HG02763 (cell line): Measurements from ENCODE around the gene KRTAP1-4.
"Not testable (repeated sequence)": the region's sequence is repeated elsewhere in the genome, so short reads cannot be mapped to it uniquely, and the experiment has no call there.

Source experiments
- ATAC-seq: cut with Tn5 transposase; IDR thresholded peaks from one replicate; pipeline ENCODE4 v1.9.1; 2021; ENCODE audit warnings: mild to moderate bottlenecking, moderate library complexity; ENCODE audit not compliant: unreplicated experiment

KRTAP1-4 gene

DNA sequence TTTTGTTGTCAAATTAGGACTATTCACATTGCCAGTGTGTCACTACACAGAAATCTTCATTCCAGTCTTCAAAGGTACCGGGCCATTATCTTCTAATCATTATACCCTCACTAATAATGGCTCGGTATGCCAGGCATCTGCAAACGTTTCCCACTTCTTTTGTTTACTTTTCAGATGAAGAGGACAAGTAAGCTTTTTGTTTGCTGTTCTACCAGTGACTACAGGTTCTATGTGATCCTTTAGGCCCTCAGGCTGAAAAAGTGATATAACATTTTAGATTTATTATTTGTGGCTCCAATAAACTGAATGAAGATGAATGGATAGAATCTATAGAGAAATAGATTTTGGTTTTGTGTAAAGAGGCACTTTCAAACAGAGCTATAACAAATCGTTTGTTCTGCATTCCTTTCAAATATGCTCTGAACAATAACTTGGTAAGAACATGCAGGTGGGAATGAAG lies 20.7 kb downstream of the KRTAP1-4 start:
- no peak for ATAC-seq

DNA sequence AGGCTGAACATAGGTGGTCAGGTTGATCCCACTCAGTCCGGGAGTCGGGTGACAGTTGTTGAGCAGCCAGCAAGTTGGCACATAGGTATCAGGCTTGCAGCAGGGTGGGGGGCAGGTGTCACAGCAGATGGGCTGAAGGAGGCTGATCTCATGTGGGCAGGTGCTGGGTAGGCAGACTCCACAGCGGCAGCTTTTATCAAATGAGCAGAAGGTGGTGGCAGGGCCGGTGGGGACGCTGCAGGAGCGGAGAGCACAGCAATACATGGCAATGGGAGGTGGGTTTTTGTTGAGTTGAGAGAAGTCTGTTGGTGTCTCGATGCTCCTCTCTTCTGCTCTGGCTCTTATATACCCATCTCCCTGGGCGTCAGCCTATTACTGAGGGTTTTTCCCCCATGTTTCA lies 21.2 kb downstream of the KRTAP1-4 start, which contains the start of gene KRTAP3-1:
KRTAP3-1 (minus strand) TSS at position 318 of the 400 bp plus-strand sequence; CDS start at position 264, 54 bp downstream.
- no peak for ATAC-seq

DNA sequence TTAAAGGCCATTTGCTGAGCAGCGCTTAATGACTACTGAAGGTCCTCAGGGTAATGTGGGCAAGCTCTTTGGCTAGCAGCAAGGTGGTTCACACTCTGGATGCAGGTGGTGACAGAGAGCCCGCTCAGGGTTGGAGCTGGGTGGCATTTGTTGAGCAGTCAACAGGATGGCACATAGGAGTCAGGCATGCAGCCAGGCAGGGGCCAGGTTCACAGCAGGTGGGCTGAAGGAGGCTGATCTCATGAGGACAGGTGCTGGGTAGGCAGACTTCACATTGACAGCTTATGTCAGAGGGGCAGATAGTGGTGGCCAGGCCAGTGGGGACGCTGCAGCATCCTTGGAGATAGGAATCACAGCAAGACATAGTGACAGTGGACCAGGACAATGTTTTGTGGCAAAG lies 25.6 kb downstream of the KRTAP1-4 start:
- ATAC-seq = no peak

DNA sequence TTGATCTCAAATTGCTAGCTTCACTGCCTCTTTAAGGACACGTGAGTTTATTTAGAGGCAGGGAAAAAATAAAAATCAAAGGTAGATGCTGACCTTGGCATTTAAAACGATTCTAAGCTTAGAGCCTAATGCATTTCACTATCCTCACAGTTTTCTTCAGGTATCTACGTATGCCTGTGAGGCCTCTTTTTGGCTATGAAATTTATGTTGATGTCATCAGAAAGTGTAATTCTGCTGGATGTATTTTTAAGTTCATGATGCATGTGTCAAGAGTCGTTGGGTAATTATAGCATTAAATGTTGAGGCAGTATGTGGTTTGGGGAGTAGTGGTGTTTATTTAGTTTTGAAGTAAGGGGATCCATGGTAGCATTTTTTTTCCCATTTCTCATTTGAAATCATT lies 26.1 kb downstream of the KRTAP1-4 start:
- no peak for ATAC-seq

DNA sequence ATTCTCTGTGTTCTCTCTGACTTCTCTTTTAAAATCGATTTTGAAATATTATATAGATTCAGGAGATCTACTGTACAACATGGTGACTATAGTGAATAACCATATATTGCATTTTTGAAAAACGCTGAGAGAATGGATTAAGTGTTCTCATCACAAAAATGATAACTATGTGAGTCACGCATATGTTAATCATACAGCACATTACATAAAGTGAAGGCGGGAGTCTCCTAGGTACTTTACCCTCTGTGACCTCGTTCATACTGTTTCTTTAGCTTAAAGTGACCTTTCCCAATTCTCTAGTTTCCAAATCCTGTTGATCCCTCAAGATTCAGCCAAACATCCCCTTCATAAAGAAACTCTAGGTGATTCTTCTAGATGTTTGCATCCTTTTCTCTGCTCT lies 27.2 kb downstream of the KRTAP1-4 start:
- ATAC-seq = no peak

DNA sequence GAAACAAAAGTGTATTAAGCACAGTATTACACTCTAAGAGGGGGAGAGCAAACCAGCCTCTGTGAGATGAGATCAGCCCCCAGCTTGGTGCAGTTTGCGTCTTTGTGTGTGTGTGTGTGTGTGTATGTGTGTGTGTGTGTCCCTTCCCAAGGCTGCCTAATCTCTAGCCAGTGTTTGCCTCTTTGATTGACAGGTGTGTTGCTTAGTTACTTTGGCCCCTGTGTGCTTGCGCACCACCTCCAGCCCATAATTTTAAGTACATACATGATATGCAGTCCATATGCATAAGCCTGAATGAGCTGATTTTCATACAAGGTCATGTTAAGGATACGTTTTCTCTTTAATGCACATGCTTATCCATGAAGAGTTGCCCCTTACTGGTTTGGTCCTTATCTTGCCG lies 28.2 kb downstream of the KRTAP1-4 start:
- ATAC-seq = no peak

DNA sequence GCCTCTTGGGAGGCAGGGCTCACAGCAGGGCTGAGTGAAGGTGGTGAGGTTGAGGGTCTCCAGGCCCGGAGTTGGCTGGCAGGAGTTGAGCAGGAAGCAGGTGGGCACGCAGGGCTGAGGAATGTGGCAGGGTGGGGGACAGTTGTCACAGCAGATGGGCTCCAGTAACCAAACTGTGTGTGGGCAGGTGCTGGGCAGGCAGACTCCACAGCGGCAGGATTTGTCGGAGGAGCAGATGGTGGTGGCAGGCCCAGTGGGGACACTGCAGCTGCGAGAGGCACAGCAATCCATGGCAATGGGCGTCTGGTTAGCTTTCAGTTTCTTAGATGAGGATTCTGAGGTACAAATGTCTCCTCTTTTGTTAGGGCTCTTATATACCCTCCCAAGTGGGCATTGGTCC lies 30.4 kb downstream of the KRTAP1-4 start, which contains the start of gene KRTAP3-2:
KRTAP3-2 (minus strand) TSS at position 344 of the 400 bp plus-strand sequence; CDS start at position 291, 53 bp downstream.
- not testable (repeated sequence) for ATAC-seq

DNA sequence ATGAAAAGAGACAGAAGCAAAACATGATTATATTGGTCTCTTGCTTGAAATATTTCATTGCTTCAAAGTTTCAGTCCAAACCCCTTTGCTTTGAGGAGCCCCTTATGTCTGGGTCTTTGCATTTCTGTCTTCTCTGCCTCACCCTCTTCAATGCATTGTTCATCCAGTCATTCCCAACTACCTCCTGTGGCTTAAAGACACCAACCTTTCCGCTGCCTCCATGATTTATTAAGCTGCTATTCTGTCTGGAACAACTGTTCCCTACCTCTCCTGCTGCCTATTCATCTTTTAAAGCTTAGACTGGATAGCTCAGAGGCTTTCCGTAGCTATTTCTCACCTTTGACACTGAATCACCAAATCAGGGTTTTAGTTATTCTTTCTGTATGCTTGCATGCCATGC lies 32.6 kb downstream of the KRTAP1-4 start:
- no peak for ATAC-seq

DNA sequence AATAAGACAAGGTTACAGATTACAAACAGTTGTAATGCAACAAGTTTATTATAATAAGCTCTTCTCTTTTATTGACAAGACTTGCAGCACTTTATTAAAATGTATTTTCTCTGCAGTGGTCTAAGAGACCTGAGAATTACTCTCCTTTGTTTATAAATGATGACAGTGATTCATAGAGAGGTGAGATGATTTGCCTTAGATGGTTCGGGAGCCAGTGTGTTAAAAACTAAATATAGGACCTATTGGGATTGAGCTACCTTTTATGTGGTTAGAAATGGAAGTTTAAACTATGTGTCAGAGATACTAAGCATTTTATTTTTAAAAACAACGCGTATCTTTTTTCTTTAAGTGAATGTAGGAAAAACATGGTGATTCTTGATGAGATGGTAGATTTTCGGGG lies 33.2 kb downstream of the KRTAP1-4 start:
- no peak for ATAC-seq

DNA sequence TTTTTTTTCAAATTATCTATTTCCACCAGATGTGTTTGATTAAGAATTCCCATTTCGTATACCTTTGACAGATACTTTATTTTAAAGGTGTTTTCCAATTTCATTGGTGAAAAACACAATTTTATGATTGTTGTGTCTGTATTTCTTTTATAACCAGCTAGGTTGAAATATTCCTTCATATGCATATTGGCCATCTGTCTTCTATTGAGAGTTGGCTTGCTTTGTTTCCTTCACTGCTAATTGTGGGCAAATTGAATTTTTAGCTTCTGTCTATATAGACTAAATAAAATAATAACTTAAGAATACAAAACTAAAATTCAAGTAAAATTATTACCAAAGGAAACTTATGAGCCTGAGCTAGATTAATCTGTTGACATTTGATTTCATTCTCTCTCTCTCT lies 34.9 kb downstream of the KRTAP1-4 start:
- no peak for ATAC-seq

DNA sequence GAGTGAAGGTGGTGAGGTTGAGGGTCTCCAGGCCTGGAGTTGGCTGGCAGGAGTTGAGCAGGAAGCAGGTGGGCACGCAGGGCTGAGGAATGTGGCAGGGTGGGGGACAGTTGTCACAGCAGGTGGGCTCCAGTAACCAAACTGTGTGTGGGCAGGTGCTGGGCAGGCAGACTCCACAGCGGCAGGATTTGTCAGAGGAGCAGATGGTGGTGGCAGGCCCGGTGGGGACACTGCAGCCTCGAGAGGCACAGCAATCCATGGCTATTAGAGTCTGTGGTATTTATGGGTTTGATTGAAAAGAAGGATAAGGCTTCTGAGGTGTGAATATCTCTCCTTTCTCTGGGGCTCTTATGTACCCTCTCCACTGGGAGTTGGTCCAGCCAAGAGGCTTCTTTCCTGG lies 36.2 kb downstream of the KRTAP1-4 start, which contains the start of gene KRTAP3-3:
KRTAP3-3 (minus strand) TSS at position 326 of the 400 bp plus-strand sequence; CDS start at position 259, 67 bp downstream.
- ATAC-seq = no peak

DNA sequence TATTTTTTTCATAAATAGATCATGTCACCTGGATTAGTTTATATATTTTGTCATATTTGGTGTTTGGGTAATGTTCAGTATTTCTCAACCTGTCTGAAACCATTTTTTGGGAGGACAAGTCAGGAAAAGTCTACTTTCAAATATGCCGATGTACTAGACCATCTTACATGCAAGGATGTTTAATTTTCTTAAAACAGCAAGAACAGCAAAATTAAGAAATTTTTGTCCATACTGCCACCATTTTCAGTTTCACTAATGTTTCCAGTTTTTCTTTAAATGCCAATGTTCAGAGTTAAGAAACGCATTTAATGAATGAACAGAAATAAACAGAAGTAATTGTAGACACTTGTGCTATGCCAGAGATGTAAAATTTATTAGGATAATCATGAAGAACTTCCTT lies 36.9 kb downstream of the KRTAP1-4 start:
- ATAC-seq = no peak

DNA sequence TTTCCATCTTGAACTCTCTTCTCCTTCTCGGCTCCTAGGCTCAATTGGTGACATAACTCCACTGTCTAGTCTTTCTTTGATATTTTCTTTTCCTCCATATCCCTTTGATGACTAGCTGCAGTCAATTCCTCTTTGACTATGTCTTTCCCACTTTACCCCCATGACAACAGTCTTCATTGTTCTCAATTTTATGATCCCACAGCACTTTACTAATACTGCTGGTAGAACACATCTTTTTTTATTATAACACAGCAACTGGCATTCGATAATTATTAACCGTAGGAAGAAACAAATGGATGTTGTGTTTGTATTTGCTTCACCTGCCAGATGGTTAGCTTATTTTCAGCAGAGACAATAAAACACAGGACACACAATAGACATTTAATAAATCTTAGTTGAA lies 37.3 kb downstream of the KRTAP1-4 start:
- ATAC-seq = no peak

DNA sequence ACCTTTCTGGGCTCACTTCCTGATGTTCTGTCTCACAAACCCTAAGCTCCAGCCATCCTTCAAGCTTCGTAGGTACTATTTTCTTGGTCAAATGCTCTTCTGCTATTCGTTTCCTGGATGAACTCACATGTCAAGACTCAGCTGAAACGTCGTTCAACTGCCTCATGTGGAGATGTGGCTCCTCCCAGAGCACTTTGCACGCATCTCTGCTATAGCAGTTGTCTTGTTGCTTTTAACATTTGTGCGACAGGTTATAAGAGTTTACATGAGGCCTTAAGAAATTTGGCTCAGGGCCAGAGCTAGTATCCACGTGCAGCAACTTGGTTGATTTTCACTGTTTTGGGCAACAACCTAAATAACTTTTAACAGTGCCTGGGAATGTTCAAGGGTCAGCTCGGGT lies 43.1 kb downstream of the KRTAP1-4 start:
- ATAC-seq = no peak

DNA sequence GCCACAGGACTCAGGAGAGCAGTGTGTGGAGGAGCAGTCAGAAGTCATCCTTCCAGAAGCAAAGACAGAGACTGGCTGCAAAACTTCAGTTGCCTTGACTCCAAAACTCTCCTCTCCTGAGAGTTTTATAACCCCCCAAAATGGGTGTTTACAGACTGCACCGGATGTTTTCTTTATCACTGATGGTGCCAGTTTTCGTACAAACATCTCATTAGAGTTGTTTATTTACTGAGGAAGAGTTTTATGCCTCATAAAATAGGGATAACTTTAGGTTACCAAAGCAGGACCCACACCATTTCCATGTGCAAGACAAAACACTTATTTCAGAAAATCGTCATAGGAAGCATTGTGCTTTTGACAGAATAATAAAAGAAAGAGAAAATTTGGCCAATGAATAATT lies 45.8 kb downstream of the KRTAP1-4 start, which contains the start of gene KRT40:
KRT40 (minus strand) TSS at position 101 of the 400 bp plus-strand sequence; CDS start at position 48, 53 bp downstream.
- no peak for ATAC-seq

DNA sequence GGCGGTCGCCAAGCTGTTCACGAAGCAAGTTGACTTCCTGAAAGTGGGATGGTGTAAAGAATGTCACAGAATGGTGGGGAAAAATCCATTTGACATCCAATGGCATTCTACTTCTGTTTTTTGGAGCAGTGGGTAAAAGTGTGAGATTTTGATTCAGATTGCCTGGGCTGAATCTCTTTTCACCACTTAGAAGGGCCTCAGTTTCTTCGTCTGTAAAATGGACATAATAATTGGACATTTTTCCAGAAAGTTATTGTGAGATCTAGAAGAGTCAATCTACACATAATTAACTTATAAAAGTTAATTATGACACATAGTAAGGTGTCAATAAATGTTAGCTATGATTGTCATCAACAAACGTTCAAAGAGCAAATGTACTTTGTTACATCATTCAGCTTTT lies 48.9 kb downstream of the KRTAP1-4 start:
- ATAC-seq = no peak

DNA sequence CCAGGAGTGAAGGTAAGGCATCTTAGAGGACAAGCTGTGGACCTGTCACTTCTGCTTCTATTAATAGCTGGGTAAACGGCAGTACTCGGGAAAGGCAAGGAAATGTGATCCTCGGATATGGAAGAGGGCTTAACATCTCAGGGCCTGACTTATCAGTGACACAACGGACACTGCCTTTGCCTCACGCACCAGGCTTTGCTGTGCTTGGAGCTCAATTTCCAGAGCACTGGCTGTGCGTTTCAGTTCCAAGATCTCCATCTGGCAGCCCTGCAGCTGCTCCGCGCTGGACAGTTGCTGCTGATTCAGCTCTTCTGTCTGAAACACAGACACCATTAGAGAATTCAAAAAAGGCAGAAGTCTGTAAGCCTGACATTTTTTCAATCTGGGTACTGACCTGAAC lies 49.4 kb downstream of the KRTAP1-4 start:
- ATAC-seq = no peak

DNA sequence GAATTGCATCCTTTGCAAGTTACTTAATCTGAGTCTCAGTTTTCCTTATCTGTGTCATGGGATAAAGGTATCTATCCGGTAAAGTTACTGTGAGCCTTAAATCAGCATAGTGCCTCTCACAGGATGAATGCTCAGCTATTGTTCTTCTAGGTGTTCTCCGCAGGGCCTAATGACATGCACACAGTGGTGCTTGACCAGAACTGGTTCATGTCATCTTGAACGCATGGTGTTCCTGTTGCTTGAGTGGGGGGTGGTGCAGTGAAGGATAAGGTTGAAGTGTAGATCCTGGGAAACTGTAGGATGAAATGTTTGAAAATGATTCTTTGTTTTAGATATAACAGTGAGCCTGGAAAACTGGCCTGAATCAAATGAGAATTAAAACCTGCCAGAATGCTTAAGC lies 49.9 kb downstream of the KRTAP1-4 start:
- no peak for ATAC-seq
